ENCODE measurements around the gene TIAM2. TPM values are rescaled to one million over a fixed set of nuclear protein-coding genes. Genes with fewer than 3 reads are reported as not detected.

Gene TIAM2
- total RNA-seq, 2 experiments from 2014 or later = 4.4 to 5.3 TPM

DNA sequence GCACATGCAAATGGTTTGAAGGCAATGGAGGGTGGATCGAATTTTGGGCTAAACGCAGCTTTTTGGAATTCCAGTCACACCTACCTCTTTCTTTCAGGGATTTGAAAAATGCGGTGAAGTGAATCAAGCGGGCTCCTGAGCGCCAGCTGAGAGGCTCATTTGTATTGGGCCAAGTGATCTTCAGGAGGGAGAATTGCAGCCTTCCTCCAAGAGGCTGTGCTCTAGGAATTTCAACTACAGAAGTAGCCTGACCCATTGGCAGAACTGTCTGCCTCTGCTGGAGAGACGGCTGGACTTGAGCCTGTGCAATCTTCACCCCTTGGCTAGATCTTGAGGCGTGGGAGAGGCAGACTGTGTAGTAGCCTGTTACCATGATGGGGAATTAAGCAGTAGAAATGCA is 5.7 kb upstream of the TIAM2 start:
- Histone ChIP-seq H3K27me3 (ENCODE audit: control insufficient read depth in 1 of 2, insufficient read depth in 2 of 2, low read length in 2 of 2) (no peaks in the 10 kb centered on the region), H3K4me3 (ENCODE audit: low read length) (no peak overlapping the region), H3K9me3 (ENCODE audit: control insufficient read depth in 1 of 2, insufficient read depth in 1 of 2, low read length in 2 of 2) (no peaks in the 10 kb centered on the region), H3K27ac (ENCODE audit: low read depth in 1 of 2, low read length in 2 of 2) (no peak overlapping the region), H3K4me1 (ENCODE audit: insufficient read depth, low read length) (no peaks in the 10 kb centered on the region), H3K36me3 (ENCODE audit: insufficient read depth, low read length) (no peaks in the 10 kb centered on the region)
- TF ChIP-seq, protein P1, sequence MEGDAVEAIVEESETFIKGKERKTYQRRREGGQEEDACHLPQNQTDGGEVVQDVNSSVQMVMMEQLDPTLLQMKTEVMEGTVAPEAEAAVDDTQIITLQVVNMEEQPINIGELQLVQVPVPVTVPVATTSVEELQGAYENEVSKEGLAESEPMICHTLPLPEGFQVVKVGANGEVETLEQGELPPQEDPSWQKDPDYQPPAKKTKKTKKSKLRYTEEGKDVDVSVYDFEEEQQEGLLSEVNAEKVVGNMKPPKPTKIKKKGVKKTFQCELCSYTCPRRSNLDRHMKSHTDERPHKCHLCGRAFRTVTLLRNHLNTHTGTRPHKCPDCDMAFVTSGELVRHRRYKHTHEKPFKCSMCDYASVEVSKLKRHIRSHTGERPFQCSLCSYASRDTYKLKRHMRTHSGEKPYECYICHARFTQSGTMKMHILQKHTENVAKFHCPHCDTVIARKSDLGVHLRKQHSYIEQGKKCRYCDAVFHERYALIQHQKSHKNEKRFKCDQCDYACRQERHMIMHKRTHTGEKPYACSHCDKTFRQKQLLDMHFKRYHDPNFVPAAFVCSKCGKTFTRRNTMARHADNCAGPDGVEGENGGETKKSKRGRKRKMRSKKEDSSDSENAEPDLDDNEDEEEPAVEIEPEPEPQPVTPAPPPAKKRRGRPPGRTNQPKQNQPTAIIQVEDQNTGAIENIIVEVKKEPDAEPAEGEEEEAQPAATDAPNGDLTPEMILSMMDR (IDR thresholded peaks at IDR 0.05) = no peak
- intact Hi-C loops (cut with DNase I, micrococcal nuclease) = no loop called here
- Mint-ChIP-seq H3K4me3 (no peak overlapping the region), H3K27ac (no peak overlapping the region), H3K9me3 (no peaks in the 10 kb centered on the region), H3K36me3 (ENCODE audit: low read depth) (no peaks in the 10 kb centered on the region), H3K27me3 (peaks cover 6% of the 10 kb centered on the region), H3K4me1 (ENCODE audit: low read depth) (no peaks in the 10 kb centered on the region)
- DNase-seq (no peak), ATAC-seq (ENCODE audit: poor library complexity) (no peak)
- ChIA-PET POLR2A (no interaction called here), CTCF (no interaction called here)

DNA sequence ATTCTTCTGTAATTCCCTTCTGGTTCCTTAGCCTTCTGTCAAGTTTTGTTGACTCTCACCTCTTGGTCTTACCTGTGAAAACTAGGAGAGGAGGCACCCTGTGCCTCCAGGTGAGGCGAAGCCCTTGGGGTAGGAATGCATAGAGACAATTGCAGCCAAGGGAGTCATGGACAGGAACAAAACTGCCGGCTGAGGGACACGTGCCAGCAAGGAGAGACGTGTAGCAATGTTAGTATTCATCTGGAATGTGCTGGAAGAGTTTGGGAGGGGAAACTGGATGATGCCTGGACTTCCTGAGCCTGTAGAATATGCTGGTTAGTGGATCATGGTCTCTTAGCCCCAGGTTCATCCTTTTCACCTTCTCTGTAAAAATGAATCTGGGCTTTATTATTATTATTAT is 3.9 kb upstream of the TIAM2 start:
- H3K9me3 Mint-ChIP-seq = no peaks in the 10 kb centered on the region
- no peak overlapping the region for H3K4me3 Mint-ChIP-seq
- no peak for DNase-seq
- H3K27me3 Mint-ChIP-seq = peaks cover 7% of the 10 kb centered on the region
- CTCF ChIA-PET = no interaction called here
- Histone ChIP-seq H3K9me3 (ENCODE audit: control insufficient read depth in 1 of 2, insufficient read depth in 1 of 2, low read length in 2 of 2) (no peaks in the 10 kb centered on the region), H3K27me3 (ENCODE audit: control insufficient read depth in 1 of 2, insufficient read depth in 2 of 2, low read length in 2 of 2) (peaks cover 0 to 2% of the 10 kb centered on the region in 2 experiments), H3K4me1 (ENCODE audit: insufficient read depth, low read length) (peaks cover 6% of the 10 kb centered on the region), H3K36me3 (ENCODE audit: insufficient read depth, low read length) (no peaks in the 10 kb centered on the region), H3K27ac (ENCODE audit: low read depth in 1 of 2, low read length in 2 of 2) (no peak overlapping the region), H3K4me3 (ENCODE audit: low read length) (no peak overlapping the region)
- TF ChIP-seq, protein P1 (IDR thresholded peaks at IDR 0.05) = no peak
- no peaks in the 10 kb centered on the region for H3K36me3 Mint-ChIP-seq (ENCODE audit: low read depth)
- intact Hi-C loops (cut with DNase I, micrococcal nuclease) = no loop called here
- no peak for ATAC-seq (ENCODE audit: poor library complexity)
- peaks cover 1% of the 10 kb centered on the region for H3K4me1 Mint-ChIP-seq (ENCODE audit: low read depth)
- POLR2A ChIA-PET = no interaction called here
- H3K27ac Mint-ChIP-seq = no peak overlapping the region

DNA sequence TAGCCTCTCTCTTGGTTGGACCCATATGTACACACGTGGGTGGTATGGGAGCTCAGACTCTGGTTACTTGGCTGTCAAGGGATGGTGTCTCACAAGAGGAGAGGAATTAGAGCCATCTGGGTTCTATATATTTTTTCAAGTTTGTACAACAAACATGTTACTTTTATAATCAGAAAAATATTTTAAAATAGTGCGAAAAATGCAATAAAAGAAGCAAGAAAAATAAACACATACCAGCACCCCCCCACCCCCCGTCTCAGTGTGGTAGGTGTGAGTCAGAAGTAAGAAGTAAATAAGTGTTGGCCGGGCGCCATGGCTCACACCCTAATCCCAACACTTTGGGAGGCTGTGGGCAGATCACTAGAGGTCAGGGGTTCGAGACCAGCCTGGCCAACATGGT is 2.1 kb upstream of the TIAM2 start:
- Histone ChIP-seq H3K27ac (ENCODE audit: low read depth in 1 of 2, low read length in 2 of 2) (no peak overlapping the region), H3K9me3 (ENCODE audit: control insufficient read depth in 1 of 2, insufficient read depth in 1 of 2, low read length in 2 of 2) (no peaks in the 10 kb centered on the region), H3K4me1 (ENCODE audit: insufficient read depth, low read length) (peaks cover 6% of the 10 kb centered on the region), H3K4me3 (ENCODE audit: low read length) (no peak overlapping the region), H3K27me3 (ENCODE audit: control insufficient read depth in 1 of 2, insufficient read depth in 2 of 2, low read length in 2 of 2) (peaks cover 7 to 18% of the 10 kb centered on the region in 2 experiments), H3K36me3 (ENCODE audit: insufficient read depth, low read length) (no peaks in the 10 kb centered on the region)
- peaks cover 5% of the 10 kb centered on the region for H3K4me1 Mint-ChIP-seq (ENCODE audit: low read depth)
- intact Hi-C loops (cut with DNase I, micrococcal nuclease) = no loop called here
- TF ChIP-seq, protein P1 (IDR thresholded peaks at IDR 0.05) = no peak
- DNase-seq = no peak
- no peaks in the 10 kb centered on the region for H3K9me3 Mint-ChIP-seq
- no peak overlapping the region for H3K4me3 Mint-ChIP-seq
- no peak overlapping the region for H3K27ac Mint-ChIP-seq
- ATAC-seq (ENCODE audit: poor library complexity) = no peak
- H3K36me3 Mint-ChIP-seq (ENCODE audit: low read depth) = no peaks in the 10 kb centered on the region
- ChIA-PET CTCF (interaction anchor here (0.9 kb wide), 1 partner anchor 16 kb away, joined by 4 read pairs; no protein-coding TSS in a partner anchor), POLR2A (no interaction called here)
- H3K27me3 Mint-ChIP-seq = peaks cover 23% of the 10 kb centered on the region

Data from CD4-positive, alpha-beta T cell (primary cell).